Neural cell (in vitro differentiated cells): Measurements from ENCODE around the gene C3AR1.

Source experiments
- MXI1 ChIP-seq: fragments of 450-650 bp; conservative IDR thresholded peaks from 2 replicates; pipeline ENCODE4 v1.6.1; 2014; ENCODE audit warnings: antibody characterized with exemption, mild to moderate bottlenecking; ENCODE audit not compliant: poor library complexity, severe bottlenecking
- POLR2AphosphoS5 ChIP-seq: IDR thresholded peaks from 2 replicates; pipeline ENCODE4 v1.6.1; 2012

GRCh38 chr12:8037947-8038346 lies 28.2 kb downstream of the C3AR1 start:
- TF ChIP-seq MXI1 (no peak), POLR2AphosphoS5 (no peak)
